Muscle layer of colon (tissue), 2 donors: Measurements from ENCODE around the gene TEAD3.
"Not testable (repeated sequence)": the region's sequence is repeated elsewhere in the genome, so short reads cannot be mapped to it uniquely, and the experiment has no call there.

Experiments
- H3K27ac ChIP-seq: one replicate; pipeline ENCODE4 v1.7.0; 2013; ENCODE audit warnings: low read depth, mild to moderate bottlenecking, low read length, moderate library complexity
- H3K27me3 ChIP-seq, 2 donors: one replicate each; pipeline ENCODE4 v1.7.0; 2013; ENCODE audit warnings: low read length in 2 of 2, mild to moderate bottlenecking in 2 of 2; ENCODE audit not compliant: insufficient read depth in 2 of 2, control insufficient read depth in 1 of 2
- H3K36me3 ChIP-seq: one replicate; pipeline ENCODE4 v1.7.0; 2013; ENCODE audit warnings: mild to moderate bottlenecking, low read length; ENCODE audit not compliant: insufficient read depth
- H3K4me1 ChIP-seq: one replicate; pipeline ENCODE4 v1.7.0; 2013; ENCODE audit warnings: mild to moderate bottlenecking, low read length; ENCODE audit not compliant: insufficient read depth
- H3K4me3 ChIP-seq, 2 donors: one replicate each; pipeline ENCODE4 v1.7.0; 2013; ENCODE audit warnings: low read length in 2 of 2, low read depth in 1 of 2, mild to moderate bottlenecking in 1 of 2, moderate library complexity in 1 of 2
- H3K9ac ChIP-seq: one replicate; pipeline ENCODE4 v1.7.0; 2013; ENCODE audit warnings: low read length
- H3K9me3 ChIP-seq: one replicate; pipeline ENCODE4 v1.7.0; 2013; ENCODE audit warnings: mild to moderate bottlenecking, low read length
- donor health status: abdominal sarcoma.
- donor health status: Adenocarcinoma of cecum.

Gene TEAD3

DNA sequence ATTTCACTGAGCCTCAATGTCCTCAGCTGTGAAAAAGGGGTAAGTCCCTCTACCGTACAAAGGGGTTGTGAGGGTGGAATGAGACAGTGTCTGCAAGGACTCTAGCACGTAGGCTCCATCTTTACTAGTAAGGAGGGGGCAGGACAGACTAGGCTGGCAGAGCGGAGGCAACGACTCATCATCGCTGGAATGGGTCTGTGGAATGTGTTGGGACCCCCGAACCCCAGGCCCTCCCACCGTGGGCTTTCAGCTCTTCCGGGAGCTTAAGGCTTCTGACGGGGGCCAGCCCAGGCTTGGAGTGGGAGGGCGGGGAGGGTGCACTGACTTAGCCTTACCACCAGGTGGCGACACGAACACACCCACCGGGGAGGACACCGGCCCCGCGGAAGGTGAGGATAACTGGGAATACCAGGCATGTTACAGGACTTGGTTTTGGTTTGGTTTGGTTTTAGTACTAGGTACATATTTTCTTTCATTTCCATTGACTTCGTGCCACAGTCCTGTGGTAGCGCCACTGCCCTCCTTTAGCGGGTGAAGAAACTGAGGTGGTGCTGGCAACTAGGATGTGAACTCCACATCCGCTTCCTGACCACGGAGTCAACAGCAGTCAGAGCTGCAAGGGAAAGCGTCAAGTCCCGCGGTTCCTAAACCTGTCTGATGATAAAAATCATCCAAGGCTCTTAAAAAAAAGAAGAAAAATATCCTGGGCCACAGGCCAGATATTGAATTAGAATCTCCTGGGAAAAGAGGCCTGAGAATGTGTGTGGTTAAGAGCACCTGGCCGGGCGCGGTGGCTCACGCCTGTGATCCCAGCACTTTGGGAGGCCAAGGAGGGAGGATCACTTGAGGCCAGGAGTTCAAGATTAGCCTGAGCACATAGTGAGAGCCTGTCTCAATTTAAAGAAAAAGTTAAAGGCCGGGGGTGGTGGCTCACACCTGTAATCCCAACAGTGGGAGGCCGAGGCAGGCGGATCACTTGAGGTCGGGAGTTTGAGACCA, 26.1 kb upstream of the TEAD3 start:
- H3K36me3 ChIP-seq = no peaks in the 10 kb centered on the region
- no peak overlapping the region for H3K27ac ChIP-seq
- no peaks in the 10 kb centered on the region for H3K4me1 ChIP-seq
- H3K27me3 ChIP-seq = no peaks in the 10 kb centered on the region
- H3K9ac ChIP-seq = no peak overlapping the region
- H3K9me3 ChIP-seq = no peaks in the 10 kb centered on the region
- peak overlapping the region in 1 of 2 donors; percentile 18 for H3K4me3 ChIP-seq

DNA sequence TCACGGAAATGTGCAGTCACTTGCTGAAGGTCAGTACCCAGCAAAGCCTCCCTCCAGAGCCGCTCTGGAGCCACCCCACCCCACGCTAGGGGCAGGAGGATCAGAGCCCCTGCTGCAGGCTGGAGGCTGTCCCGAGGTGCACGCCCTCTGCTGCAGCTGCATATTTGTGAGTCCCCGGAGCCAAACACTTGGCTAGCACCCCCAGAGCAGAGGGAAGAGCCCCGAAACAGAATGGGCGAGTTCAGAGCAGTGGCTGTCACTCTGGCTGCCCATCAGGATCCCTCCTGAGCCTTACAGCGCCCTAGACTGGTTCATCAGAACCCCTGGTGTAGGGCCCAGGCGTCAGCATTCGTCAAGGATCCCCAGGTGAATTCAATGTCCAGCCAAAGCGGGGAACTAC, 25.3 kb upstream of the TEAD3 start:
- H3K9ac ChIP-seq = no peak overlapping the region
- H3K36me3 ChIP-seq = no peaks in the 10 kb centered on the region
- H3K4me3 ChIP-seq = no peak overlapping the region
- H3K4me1 ChIP-seq = no peaks in the 10 kb centered on the region
- no peaks in the 10 kb centered on the region for H3K27me3 ChIP-seq
- H3K27ac ChIP-seq = no peak overlapping the region
- no peaks in the 10 kb centered on the region for H3K9me3 ChIP-seq

DNA sequence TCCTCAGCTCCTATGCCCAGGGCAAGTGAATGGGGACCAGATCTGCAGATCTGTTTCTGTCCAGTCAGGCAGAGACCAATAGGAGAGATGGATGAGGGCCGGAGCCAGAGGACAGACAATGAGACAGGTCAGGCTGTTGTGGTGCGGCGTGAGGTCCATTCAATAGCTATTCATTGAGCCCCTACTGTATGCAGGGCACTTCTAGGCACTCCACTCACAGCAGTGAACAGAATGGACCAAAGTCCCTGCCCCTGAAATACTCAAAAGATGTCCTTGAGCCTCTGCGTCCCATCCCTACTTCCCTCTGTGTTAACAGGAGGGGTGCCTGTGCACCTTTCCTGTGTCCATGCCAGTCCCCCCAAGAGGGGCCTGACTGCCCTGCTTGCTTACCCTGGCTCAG, 24.4 kb upstream of the TEAD3 start:
- Histone ChIP-seq H3K4me1 (no peaks in the 10 kb centered on the region), H3K9me3 (no peaks in the 10 kb centered on the region), H3K27ac (no peak overlapping the region), H3K27me3 (no peaks in the 10 kb centered on the region), H3K9ac (no peak overlapping the region), H3K4me3 (no peak overlapping the region), H3K36me3 (no peaks in the 10 kb centered on the region)

DNA sequence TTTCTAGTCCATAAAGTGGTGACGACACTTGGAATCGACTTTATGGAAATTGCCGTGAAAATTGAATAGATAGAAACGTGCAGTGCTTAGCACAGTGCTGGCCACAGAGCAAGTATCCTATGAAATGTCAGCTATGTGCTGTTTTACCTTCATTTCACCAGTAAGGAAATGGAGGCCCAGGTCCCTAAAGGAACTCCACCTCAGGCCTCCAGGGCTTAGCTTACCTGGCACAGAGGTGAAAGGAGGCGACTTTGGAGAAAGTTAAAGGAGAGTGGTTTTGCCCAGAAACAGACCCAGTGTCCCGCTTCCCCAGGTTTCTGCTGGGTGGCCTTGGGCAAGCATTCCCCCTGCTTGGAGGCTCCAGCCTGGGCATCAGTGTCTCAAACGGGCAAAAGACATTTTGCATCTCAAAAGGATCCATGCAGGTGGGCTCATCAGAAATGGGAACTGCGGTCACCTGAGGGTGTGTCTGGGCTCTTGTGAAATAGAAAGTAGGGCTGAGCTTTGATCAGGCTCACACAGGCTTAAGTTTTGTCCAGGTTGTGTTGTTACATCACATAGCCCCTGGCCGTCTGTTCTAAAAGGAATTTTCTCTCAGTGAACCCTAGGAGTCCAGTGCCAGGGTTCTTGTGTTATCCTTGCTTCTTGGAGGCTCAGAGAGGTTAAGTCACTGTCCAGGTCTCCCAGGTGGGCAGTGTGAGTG, 22.6 kb upstream of the TEAD3 start:
- Histone ChIP-seq H3K36me3 (no peaks in the 10 kb centered on the region), H3K27me3 (no peaks in the 10 kb centered on the region), H3K4me3 (no peak overlapping the region), H3K4me1 (no peaks in the 10 kb centered on the region), H3K27ac (no peak overlapping the region), H3K9ac (no peak overlapping the region), H3K9me3 (no peaks in the 10 kb centered on the region)

DNA sequence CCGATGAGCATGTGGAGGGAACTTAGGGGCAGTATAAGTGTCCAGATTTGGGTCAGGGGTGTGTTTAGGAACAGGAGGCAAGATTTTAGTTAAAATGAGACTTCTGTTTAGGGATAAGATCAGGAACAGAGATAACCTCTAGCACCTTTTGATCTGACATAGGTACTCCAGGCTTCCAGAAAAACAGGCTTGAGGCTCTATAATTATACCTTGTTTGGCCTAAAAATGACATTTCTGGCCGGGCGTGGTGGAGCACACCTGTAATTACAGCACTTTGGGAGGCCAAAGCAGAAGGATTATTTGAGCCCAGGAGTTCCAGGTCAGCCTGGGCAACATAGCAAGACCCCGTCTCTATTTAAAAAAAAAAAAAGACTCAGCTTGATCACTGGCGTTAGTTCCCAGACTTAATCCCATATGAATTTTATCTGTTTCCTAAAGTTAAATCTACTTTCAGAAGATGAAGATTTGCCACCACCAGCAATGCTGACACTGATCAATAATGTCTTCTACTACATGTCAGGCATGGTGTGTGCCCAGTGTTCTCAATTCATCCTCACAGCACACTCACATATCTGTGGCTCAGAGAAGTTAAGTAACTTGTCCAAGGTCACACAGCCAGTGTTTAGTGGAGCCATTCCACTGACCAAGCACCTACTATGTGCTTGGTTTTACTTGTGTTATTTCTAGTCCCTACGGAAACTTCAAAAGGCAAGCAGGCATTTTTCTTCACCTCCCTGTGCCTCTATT, 21.9 kb upstream of the TEAD3 start:
- Histone ChIP-seq H3K4me3 (no peak overlapping the region), H3K4me1 (no peaks in the 10 kb centered on the region), H3K9ac (no peak overlapping the region), H3K36me3 (no peaks in the 10 kb centered on the region), H3K9me3 (no peaks in the 10 kb centered on the region), H3K27me3 (no peaks in the 10 kb centered on the region), H3K27ac (no peak overlapping the region)

DNA sequence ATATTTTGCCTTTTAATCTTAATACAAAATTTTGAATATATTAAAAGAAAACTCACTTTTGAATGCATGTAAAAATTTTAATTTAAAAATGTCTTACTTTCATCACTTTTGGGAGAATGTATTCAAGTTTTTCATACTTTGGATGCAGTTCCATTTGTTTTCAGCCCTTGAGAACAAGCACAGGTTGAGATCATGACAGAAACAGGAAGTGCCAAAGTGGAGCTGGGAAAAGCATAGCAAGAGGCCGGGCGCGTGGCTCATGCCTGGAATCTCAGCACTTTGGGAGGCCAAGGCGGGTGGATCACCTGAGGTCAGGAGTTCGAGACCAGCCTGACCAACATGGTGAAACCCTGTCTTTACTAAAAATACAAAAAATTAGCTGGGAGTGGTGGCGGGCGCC, 21.1 kb upstream of the TEAD3 start:
- H3K9ac ChIP-seq, H3K9me3 ChIP-seq, H3K4me1 ChIP-seq, H3K4me3 ChIP-seq, H3K27me3 ChIP-seq, H3K36me3 ChIP-seq, H3K27ac ChIP-seq: not testable (repeated sequence)

DNA sequence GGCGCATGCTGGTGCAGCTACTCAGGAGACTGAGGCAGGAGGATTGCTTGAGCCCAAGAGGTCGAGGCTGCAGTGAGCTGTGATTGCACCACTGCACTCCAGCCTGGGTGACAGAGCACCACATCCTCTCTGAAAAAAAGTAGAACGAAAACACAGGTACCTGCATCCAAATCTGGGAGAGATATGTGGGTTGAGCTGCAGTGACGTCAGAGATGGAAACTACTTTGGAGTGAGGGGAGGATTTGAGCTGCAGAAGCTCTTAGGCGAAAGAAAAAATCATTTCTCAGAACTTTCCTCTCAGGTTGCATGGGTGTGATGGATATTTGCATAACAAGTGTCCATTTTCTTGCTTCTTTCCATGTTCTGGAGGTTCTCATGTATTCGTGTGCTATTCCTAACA, 19.8 kb upstream of the TEAD3 start:
- Histone ChIP-seq H3K36me3 (no peaks in the 10 kb centered on the region), H3K4me3 (no peak overlapping the region), H3K9ac (no peak overlapping the region), H3K27ac (no peak overlapping the region), H3K9me3 (no peaks in the 10 kb centered on the region), H3K4me1 (peaks cover under 1% of the 10 kb centered on the region), H3K27me3 (peaks cover 0 to 12% of the 10 kb centered on the region in 2 donors)

DNA sequence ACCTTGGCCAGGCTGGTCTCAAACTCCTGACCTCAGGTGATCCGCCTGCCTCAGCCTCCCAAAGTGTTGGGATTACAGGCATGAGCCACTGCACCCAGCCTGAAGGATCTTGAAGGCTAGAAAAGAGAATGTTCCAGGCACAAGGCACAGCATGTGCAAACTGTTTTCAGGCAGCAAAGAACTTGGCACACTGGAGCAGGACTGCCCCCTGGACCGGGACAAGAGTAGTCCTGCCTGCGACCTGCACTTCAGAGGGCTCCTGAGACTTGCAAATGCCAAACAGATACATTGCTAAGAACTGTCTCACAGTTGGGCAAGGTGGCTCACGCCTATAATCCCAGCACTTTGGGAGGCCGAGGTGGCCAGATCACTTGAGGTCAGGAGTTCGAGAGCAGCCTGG, 19.1 kb upstream of the TEAD3 start:
- not testable (repeated sequence) for H3K4me1 ChIP-seq, H3K27ac ChIP-seq, H3K36me3 ChIP-seq, H3K9me3 ChIP-seq, H3K9ac ChIP-seq, H3K4me3 ChIP-seq
- H3K27me3 ChIP-seq = peaks cover 0 to 20% of the 10 kb centered on the region in 2 donors

DNA sequence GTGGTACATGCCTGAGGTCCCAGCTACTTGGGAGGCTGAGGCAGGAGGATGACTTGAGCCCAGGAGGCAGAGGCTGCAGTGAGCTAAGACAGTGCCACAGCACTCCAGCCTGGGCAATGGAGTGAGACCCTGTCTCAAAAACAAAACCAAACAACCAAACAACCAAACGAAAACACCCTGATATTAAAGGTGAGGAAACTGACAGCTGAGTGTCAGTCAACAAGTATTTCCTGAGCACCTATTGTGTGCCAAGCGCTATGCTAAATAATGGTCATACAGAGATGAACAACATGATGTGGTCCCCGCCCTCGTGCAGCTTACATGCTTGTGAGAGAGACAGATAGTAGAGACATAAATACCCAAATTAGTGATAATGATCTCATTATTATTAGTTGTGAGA, 17.7 kb upstream of the TEAD3 start:
- no peak overlapping the region for H3K4me3 ChIP-seq
- no peaks in the 10 kb centered on the region for H3K36me3 ChIP-seq
- H3K27me3 ChIP-seq = peaks cover 10 to 32% of the 10 kb centered on the region in 2 donors
- no peaks in the 10 kb centered on the region for H3K9me3 ChIP-seq
- H3K27ac ChIP-seq = no peak overlapping the region
- H3K4me1 ChIP-seq = peaks cover 8% of the 10 kb centered on the region
- no peak overlapping the region for H3K9ac ChIP-seq

DNA sequence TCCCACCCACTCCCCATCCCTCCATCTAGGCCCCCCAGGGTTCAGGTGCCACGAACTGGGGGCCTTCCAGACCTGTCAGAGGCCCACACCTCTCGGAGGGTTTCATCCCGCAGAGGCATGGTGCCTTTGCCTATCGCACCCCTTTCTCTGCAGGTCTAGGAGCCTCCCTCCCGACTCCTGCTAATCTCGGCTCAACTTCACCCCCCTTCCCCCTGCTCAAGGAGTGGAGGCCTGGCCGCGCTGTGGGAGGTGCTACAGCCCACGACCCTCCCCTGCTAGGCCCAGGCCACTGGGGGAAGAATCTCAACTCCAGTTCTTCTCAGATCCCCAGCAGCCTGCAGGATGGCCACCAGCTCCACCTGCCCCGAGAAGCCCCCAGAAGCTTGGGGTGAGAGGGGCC, 15.9 kb upstream of the TEAD3 start, which contains the start of gene TULP1:
TSS of gene TULP1 (minus strand) at position 157 of the 400 bp plus-strand sequence. CDS start at position 119, 38 bp downstream.
- H3K4me3 ChIP-seq = peak within 1 kb of the TSS in 1 of 2 donors; percentile 46
- no peak within 1 kb of the TSS for H3K9ac ChIP-seq
- H3K36me3 ChIP-seq = no peaks in the 10 kb centered on the region
- H3K27me3 ChIP-seq = peaks cover 22 to 41% of the 10 kb centered on the region in 2 donors
- H3K27ac ChIP-seq = no peak within 1 kb of the TSS
- peaks cover 8% of the 10 kb centered on the region for H3K4me1 ChIP-seq
- H3K9me3 ChIP-seq = no peaks in the 10 kb centered on the region

DNA sequence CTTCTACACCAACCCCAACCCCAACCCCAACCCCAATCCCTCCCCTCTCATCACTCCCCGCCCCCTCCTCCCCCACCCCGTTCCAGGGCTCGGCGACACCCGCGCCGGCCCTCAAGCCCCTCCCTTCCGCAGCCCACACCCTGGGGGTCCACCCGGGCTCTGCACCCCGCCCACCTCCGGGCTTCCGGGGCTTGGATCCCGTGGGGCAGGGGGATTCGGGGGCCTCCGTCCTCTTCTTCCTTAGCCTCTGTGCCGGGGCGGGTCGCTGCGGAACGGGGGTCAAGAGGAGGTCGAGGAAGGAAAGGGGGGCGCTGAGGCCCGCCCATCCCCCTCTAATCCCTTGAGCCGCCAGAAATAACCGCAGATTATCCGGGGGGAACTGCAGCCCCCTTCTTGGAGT, 15.1 kb upstream of the TEAD3 start:
- H3K36me3 ChIP-seq = no peaks in the 10 kb centered on the region
- H3K4me3 ChIP-seq = peak overlapping the region in 1 of 2 donors; percentile 46
- no peak overlapping the region for H3K27ac ChIP-seq
- no peak overlapping the region for H3K9ac ChIP-seq
- no peaks in the 10 kb centered on the region for H3K9me3 ChIP-seq
- peaks cover 22 to 41% of the 10 kb centered on the region in 2 donors for H3K27me3 ChIP-seq
- H3K4me1 ChIP-seq = peaks cover 8% of the 10 kb centered on the region
